ENCODE measurements around the gene SCAMP2. TPM values are rescaled to one million over a fixed set of nuclear protein-coding genes. Genes with fewer than 3 reads are reported as not detected.
"Not testable (repeated sequence)": the region's sequence is repeated elsewhere in the genome, so short reads cannot be mapped to it uniquely, and the experiment has no call there.

Gene SCAMP2
- total RNA-seq, 5 donors from 2014 or later (not counting 1 experiment from before 2014, with no cell fraction given) = 76.8 to 141 (median 134) TPM

DNA sequence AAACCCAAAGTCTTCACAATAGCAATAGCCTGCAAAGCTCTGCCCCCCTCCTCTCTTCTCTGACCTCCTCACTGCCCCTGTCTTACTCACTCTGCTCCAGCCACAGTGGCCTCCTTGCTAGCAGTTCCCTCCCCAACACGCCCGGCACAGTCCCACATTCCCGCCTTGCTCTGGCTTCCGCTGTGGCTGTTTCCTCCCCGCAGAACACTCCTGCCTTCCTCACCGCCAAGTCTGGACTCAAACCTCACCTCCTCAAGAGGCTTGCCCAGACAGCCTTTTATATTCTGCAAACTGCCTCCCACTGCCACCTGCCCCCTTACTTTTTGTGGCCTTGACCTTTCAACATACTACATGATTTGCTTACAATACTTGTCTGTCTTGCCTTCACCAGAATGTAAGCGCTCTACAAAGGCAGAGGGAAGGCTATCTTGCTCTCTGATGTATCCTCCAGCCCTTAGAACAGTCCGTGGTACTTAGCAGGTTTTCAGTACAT is 16.3 kb upstream of the SCAMP2 start:
- Histone ChIP-seq H3K9me3 (no peaks in the 10 kb centered on the region), H3K27me3 (replicated peaks in 1 of 2; ENCODE audit: control insufficient read depth in 2 of 2, extremely low read depth in 1 of 2, insufficient read depth in 2 of 2, low read length in 1 of 2) (no peaks in the 10 kb centered on the region), H3K4me1 (ENCODE audit: control insufficient read depth in 1 of 2, extremely low read depth in 1 of 2, insufficient read depth in 2 of 2, low read length in 2 of 2) (peaks cover 14 to 49% of the 10 kb centered on the region in 2 experiments), H3K36me3 (ENCODE audit: control insufficient read depth in 2 of 2, extremely low read depth in 1 of 2, insufficient read depth in 1 of 2, low read length in 1 of 2) (peaks cover 0 to 20% of the 10 kb centered on the region in 2 donors), H3K27ac (ENCODE audit: low read length) (peak overlapping the region; percentile 83), H3K4me3 (ENCODE audit: control insufficient read depth in 1 of 2, extremely low read depth in 1 of 2, low read length in 1 of 2) (peak overlapping the region; percentile 89 to 90)
- 50% methylated on average over 8 of the region's 8 CpGs for WGBS (ENCODE audit: insufficient coverage)
- CTCF ChIA-PET = interaction anchor here (1.0 to 2.4 kb wide), 2 partner anchors 12 kb away, joined by 3 to 14 read pairs; no protein-coding TSS in a partner anchor
- ATAC-seq (replicated peaks in 1 of 4) (peak; percentile 14 to 30 (median 23)), DNase-seq (peak in 2 of 35 experiments; percentile 15 to 32)
- peaks cover 46 to 60% (median 48%) of the 10 kb centered on the region in 3 donors for H3K4me1 Mint-ChIP-seq
- peak overlapping the region; percentile 89 to 94 for H3K27ac Mint-ChIP-seq
- POLR2A ChIA-PET = interaction anchor here in 1 of 2 donors (1.0 kb wide), 1 partner anchor 14 kb away, joined by 3 read pairs; no protein-coding TSS in a partner anchor
- peak overlapping the region; percentile 90 to 91 (median 90) for H3K4me3 Mint-ChIP-seq
- peaks cover 16% of the 10 kb centered on the region for H3K36me3 Mint-ChIP-seq
- no peaks in the 10 kb centered on the region for H3K27me3 Mint-ChIP-seq
- H3K9me3 Mint-ChIP-seq = no peaks in the 10 kb centered on the region

DNA sequence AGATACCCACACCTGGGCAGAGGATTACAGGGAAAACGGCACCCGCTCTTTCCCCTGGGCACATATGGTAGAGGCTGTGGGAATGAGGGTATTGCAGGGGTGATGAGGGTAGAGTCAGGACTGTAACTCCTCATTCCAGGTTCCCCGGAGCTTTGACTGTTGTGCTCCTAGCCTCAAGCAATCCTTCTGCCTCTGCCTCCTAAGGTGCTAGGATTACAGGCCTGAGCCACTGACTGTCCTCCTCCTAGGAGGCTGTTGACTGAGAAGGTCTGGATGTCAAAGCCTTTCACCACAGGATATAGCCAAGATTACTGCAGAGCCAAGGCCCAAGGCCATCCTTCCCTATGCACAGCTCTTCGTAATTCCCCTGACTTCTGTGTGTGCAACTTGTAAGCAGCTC is 15.6 kb upstream of the SCAMP2 start:
- WGBS (ENCODE audit: insufficient coverage) = 100% methylated on average over 3 of the region's 4 CpGs
- H3K27me3 Mint-ChIP-seq = no peaks in the 10 kb centered on the region

DNA sequence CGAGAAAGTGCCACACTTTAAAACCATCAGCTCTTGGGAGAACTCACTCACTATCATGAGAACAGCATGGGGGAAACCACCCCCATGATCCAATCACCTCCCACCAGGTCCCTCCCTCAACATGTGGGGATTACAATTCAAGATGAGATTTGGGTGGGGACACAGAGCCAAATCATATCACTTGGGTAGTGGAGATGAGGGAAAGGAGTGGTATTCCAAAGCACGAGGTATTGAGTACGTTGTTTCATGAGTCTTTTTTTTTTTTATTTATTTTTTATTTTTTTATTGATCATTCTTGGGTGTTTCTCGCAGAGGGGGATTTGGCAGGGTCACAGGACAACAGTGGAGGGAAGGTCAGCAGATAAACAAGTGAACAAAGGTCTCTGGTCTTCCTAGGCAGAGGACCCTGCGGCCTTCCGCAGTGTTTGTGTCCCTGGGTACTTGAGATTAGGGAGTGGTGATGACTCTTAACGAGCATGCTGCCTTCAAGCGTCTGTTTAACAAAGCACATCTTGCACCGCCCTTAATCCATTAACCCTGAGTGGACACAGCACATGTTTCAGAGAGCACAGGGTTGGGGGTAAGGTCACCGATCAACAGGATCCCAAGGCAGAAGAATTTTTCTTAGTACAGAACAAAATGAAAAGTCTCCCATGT is 14.5 kb upstream of the SCAMP2 start:
- DNase-seq; H3K9me3 Mint-ChIP-seq; H3K27ac ChIP-seq (ENCODE audit: low read length); H3K4me3 Mint-ChIP-seq; H3K4me3 ChIP-seq (ENCODE audit: control insufficient read depth in 1 of 2, extremely low read depth in 1 of 2, low read length in 1 of 2); ATAC-seq (replicated peaks in 1 of 4); H3K27me3 ChIP-seq (replicated peaks in 1 of 2; ENCODE audit: control insufficient read depth in 2 of 2, extremely low read depth in 1 of 2, insufficient read depth in 2 of 2, low read length in 1 of 2); H3K27me3 Mint-ChIP-seq; H3K27ac Mint-ChIP-seq; H3K9me3 ChIP-seq; POLR2A ChIA-PET; H3K36me3 Mint-ChIP-seq: not testable (repeated sequence)
- H3K4me1 ChIP-seq (ENCODE audit: control insufficient read depth in 1 of 2, extremely low read depth in 1 of 2, insufficient read depth in 2 of 2, low read length in 2 of 2) = peaks cover 6 to 35% of the 10 kb centered on the region in 2 experiments
- no CpG with 5 or more reads among the region's 10 CpGs for WGBS (ENCODE audit: insufficient coverage)
- H3K36me3 ChIP-seq (ENCODE audit: control insufficient read depth in 2 of 2, extremely low read depth in 1 of 2, insufficient read depth in 1 of 2, low read length in 1 of 2) = peaks cover 0 to 14% of the 10 kb centered on the region in 2 donors
- peaks cover 31 to 52% (median 38%) of the 10 kb centered on the region in 3 donors for H3K4me1 Mint-ChIP-seq
- CTCF ChIA-PET = interaction anchor here in 1 of 2 donors (1.0 to 2.4 kb wide), 2 partner anchors 14 kb away, joined by 4 to 14 read pairs; no protein-coding TSS in a partner anchor

More for the DNA sequence above, 15.6 kb upstream of the SCAMP2 start:
- Histone ChIP-seq H3K27ac (ENCODE audit: low read length) (no peak overlapping the region), H3K27me3 (replicated peaks in 1 of 2; ENCODE audit: control insufficient read depth in 2 of 2, extremely low read depth in 1 of 2, insufficient read depth in 2 of 2, low read length in 1 of 2) (no peaks in the 10 kb centered on the region), H3K9me3 (no peaks in the 10 kb centered on the region), H3K4me1 (ENCODE audit: control insufficient read depth in 1 of 2, extremely low read depth in 1 of 2, insufficient read depth in 2 of 2, low read length in 2 of 2) (peaks cover 13 to 45% of the 10 kb centered on the region in 2 experiments), H3K36me3 (ENCODE audit: control insufficient read depth in 2 of 2, extremely low read depth in 1 of 2, insufficient read depth in 1 of 2, low read length in 1 of 2) (peaks cover 0 to 20% of the 10 kb centered on the region in 2 donors), H3K4me3 (ENCODE audit: control insufficient read depth in 1 of 2, extremely low read depth in 1 of 2, low read length in 1 of 2) (no peak overlapping the region)
- ChIA-PET CTCF (interaction anchor here (0.6 to 2.4 kb wide), 4 partner anchors 13 to 499 kb away, joined by 3 to 14 read pairs (median 4); partner anchors contain the start of gene FAM219B (in 1 of the 2)), POLR2A (interaction anchor here in 1 of 2 donors (0.5 kb wide), 1 partner anchor 26 kb away, joined by 4 read pairs; no protein-coding TSS in a partner anchor)
- Mint-ChIP-seq H3K4me1 (peaks cover 42 to 60% (median 49%) of the 10 kb centered on the region in 3 donors), H3K4me3 (peak overlapping the region in 1 of 3 donors; percentile 91), H3K9me3 (no peaks in the 10 kb centered on the region), H3K36me3 (peaks cover 14% of the 10 kb centered on the region), H3K27ac (peak overlapping the region; percentile 89 to 94)
- ATAC-seq (replicated peaks in 1 of 4) (no peak), DNase-seq (no peak)

GRCh38 chr15:74885461-74885860 is 12.3 kb upstream of the SCAMP2 start:
- WGBS (ENCODE audit: insufficient coverage) = no CpG with 5 or more reads among the region's 5 CpGs
- H3K27me3 ChIP-seq (replicated peaks in 1 of 2; ENCODE audit: control insufficient read depth in 2 of 2, extremely low read depth in 1 of 2, insufficient read depth in 2 of 2, low read length in 1 of 2) = no peaks in the 10 kb centered on the region
- no peak overlapping the region for H3K27ac ChIP-seq (ENCODE audit: low read length)
- no peak overlapping the region for H3K4me3 Mint-ChIP-seq
- H3K4me1 Mint-ChIP-seq = peaks cover 16 to 31% (median 19%) of the 10 kb centered on the region in 3 donors
- no peaks in the 10 kb centered on the region for H3K27me3 Mint-ChIP-seq
- ChIA-PET POLR2A (no interaction called here), CTCF (interaction anchor here in 1 of 2 donors (0.7 kb wide), 1 partner anchor 19 kb away, joined by 3 read pairs; no protein-coding TSS in a partner anchor)
- no peak overlapping the region for H3K27ac Mint-ChIP-seq
- peaks cover 4 to 22% of the 10 kb centered on the region in 2 experiments for H3K4me1 ChIP-seq (ENCODE audit: control insufficient read depth in 1 of 2, extremely low read depth in 1 of 2, insufficient read depth in 2 of 2, low read length in 2 of 2)
- H3K4me3 ChIP-seq (ENCODE audit: control insufficient read depth in 1 of 2, extremely low read depth in 1 of 2, low read length in 1 of 2) = no peak overlapping the region
- H3K36me3 ChIP-seq (ENCODE audit: control insufficient read depth in 2 of 2, extremely low read depth in 1 of 2, insufficient read depth in 1 of 2, low read length in 1 of 2) = peaks cover 0 to 3% of the 10 kb centered on the region in 2 donors
- no peaks in the 10 kb centered on the region for H3K9me3 ChIP-seq
- no peaks in the 10 kb centered on the region for H3K9me3 Mint-ChIP-seq
- no peaks in the 10 kb centered on the region for H3K36me3 Mint-ChIP-seq
- ATAC-seq (replicated peaks in 1 of 4) = no peak
- no peak for DNase-seq

GRCh38 chr15:74884428-74885223 is 11.5 kb upstream of the SCAMP2 start:
- no peak overlapping the region for H3K27ac Mint-ChIP-seq
- H3K4me3 Mint-ChIP-seq = no peak overlapping the region
- peaks cover 0 to 3% of the 10 kb centered on the region in 2 donors for H3K36me3 ChIP-seq (ENCODE audit: control insufficient read depth in 2 of 2, extremely low read depth in 1 of 2, insufficient read depth in 1 of 2, low read length in 1 of 2)
- no peaks in the 10 kb centered on the region for H3K36me3 Mint-ChIP-seq
- DNase-seq (no peak), ATAC-seq (replicated peaks in 1 of 4) (no peak)
- H3K4me1 ChIP-seq (ENCODE audit: control insufficient read depth in 1 of 2, extremely low read depth in 1 of 2, insufficient read depth in 2 of 2, low read length in 2 of 2) = peaks cover 2 to 13% of the 10 kb centered on the region in 2 experiments
- 100% methylated on average over 2 of the region's 4 CpGs for WGBS (ENCODE audit: insufficient coverage)
- H3K9me3 Mint-ChIP-seq = no peaks in the 10 kb centered on the region
- no peak overlapping the region for H3K4me3 ChIP-seq (ENCODE audit: control insufficient read depth in 1 of 2, extremely low read depth in 1 of 2, low read length in 1 of 2)
- H3K4me1 Mint-ChIP-seq = peaks cover 8 to 23% (median 12%) of the 10 kb centered on the region in 3 donors
- ChIA-PET POLR2A (interaction anchor here in 1 of 2 donors (0.7 kb wide), 1 partner anchor 42 kb away, joined by 3 read pairs; no protein-coding TSS in a partner anchor), CTCF (interaction anchor here in 1 of 2 donors (0.7 to 2.1 kb wide), 2 partner anchors 17 to 19 kb away, joined by 3 to 9 read pairs; no protein-coding TSS in a partner anchor)
- H3K27ac ChIP-seq (ENCODE audit: low read length) = no peak overlapping the region
- H3K27me3 ChIP-seq (replicated peaks in 1 of 2; ENCODE audit: control insufficient read depth in 2 of 2, extremely low read depth in 1 of 2, insufficient read depth in 2 of 2, low read length in 1 of 2) = no peaks in the 10 kb centered on the region
- H3K27me3 Mint-ChIP-seq = no peaks in the 10 kb centered on the region
- no peaks in the 10 kb centered on the region for H3K9me3 ChIP-seq
